HEK293 (cell line): ENCODE data around the gene HMCN1.

Source experiments
- ZBTB1 ChIP-seq: fragments of 450-650 bp; formaldehyde crosslinking; IDR thresholded peaks from 2 replicates; pipeline ENCODE4 v1.5.1; 2016; ENCODE audit warnings: missing biosample characterization, missing genetic modification characterization
- ZNF549 ChIP-seq: fragments of 450-650 bp; IDR thresholded peaks from 2 replicates; pipeline ENCODE4 v1.5.1; 2018; ENCODE audit warnings: missing biosample characterization, missing genetic modification characterization, mild to moderate bottlenecking, inconsistent platforms, moderate library complexity
- ZNF785 ChIP-seq: fragments of 450-650 bp; formaldehyde crosslinking; IDR thresholded peaks from 2 replicates; pipeline ENCODE4 v1.5.1; 2016; ENCODE audit warnings: missing biosample characterization, missing genetic modification characterization
- TF ChIP-seq, protein P1 (sequence below): fragments of 450-650 bp; formaldehyde crosslinking; IDR thresholded peaks from 2 replicates; pipeline ENCODE4 v1.5.1; 2016; ENCODE audit warnings: missing biosample characterization, missing genetic modification characterization

DNA sequence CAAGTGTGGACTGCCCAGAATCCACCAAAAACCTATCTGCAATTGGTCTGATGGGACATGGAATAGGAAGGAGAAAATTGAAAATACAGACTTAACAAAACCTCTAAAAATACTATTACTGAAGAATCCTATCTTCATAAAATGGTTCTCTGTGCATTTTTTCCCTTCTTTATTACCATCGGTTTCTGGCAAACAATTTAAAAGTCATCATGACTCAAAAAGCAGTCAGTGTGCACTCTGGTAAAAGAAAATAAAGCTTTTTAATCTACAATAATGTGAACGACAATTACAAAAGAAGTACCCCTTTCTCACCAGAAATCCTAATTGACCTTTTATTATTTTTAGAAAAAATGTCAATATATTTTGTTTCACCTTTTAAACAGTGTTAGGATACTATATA lies 454.5 kb downstream of the HMCN1 start:
- TF ChIP-seq ZNF785 (tag by site-specific recombination) (no peak), ZBTB1 (tag by site-specific recombination) (no peak), ZNF549 (tag by site-specific recombination) (no peak)
- TF ChIP-seq, protein P1, sequence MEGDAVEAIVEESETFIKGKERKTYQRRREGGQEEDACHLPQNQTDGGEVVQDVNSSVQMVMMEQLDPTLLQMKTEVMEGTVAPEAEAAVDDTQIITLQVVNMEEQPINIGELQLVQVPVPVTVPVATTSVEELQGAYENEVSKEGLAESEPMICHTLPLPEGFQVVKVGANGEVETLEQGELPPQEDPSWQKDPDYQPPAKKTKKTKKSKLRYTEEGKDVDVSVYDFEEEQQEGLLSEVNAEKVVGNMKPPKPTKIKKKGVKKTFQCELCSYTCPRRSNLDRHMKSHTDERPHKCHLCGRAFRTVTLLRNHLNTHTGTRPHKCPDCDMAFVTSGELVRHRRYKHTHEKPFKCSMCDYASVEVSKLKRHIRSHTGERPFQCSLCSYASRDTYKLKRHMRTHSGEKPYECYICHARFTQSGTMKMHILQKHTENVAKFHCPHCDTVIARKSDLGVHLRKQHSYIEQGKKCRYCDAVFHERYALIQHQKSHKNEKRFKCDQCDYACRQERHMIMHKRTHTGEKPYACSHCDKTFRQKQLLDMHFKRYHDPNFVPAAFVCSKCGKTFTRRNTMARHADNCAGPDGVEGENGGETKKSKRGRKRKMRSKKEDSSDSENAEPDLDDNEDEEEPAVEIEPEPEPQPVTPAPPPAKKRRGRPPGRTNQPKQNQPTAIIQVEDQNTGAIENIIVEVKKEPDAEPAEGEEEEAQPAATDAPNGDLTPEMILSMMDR (tag by site-specific recombination) = no peak
